GM13976 (cell line): Measurements from ENCODE around the gene DPH7.

Experiments used
- DNase-seq: peaks from one replicate; pipeline ENCODE4 v3.0.0; 2012; ENCODE audit warnings: low spot score
- CTCF ChIP-seq: IDR thresholded peaks from 2 replicates; pipeline ENCODE4 v1.5.1; 2012; ENCODE audit warnings: borderline replicate concordance, mild to moderate bottlenecking; ENCODE audit not compliant: insufficient read depth; ENCODE audit errors: extremely low read depth, missing control alignments, control extremely low read depth
- in situ Hi-C: fragments of 300-500 bp; cut with MboI; formaldehyde crosslinking; loops from one replicate; pipeline ENCODE4 v1.12.0; 2022; ENCODE audit warnings: low sequenced_read_pairs, mixed read lengths, inconsistent platforms; ENCODE audit not compliant: unreplicated experiment

DPH7 gene

DNA sequence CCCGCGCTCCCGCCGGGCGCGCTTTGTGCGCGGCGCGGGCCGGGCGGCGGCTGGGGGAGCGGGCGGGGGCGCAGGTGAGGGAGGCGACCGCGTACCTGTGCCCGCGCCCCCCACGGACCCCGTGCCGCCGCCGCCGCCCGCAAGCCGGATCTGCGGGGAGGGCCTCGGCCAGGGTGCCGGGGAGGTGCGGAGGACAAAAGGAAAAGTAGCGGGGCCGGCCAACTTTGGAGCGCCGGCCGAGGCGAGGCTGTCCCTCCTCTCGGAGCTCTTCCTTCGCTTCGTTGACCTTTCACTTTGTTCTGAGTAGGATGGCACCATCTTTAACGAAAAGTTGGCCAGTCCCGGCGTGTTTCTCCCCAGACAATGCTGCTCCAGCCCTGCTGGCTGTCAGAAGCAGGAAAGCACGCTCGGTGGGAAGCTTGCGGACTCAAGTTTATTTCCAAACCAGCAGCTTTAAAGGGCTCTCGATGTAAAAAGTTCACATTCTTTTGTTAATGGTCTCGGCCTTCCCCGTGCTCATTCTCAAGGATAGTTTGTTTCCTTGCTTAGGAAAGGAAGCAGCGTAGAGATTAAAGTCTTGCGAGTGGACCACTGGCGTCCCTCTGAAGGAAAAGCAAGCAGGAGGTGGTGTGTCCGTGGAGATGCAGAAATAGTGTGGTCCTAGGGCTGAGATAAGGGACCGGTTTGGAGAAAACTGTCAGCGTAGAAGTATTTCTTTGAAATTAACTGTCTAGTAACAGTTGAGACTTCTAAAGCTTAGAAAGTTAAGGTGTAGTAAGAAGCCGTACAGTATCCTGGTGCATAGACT lies 40.7 kb upstream of the DPH7 start:
- peak; percentile 66 for DNase-seq
- in situ Hi-C loops: no loop called here
- TF ChIP-seq CTCF: no peak

- in situ Hi-C loops: no loop called here
- no peak for TF ChIP-seq CTCF
- DNase-seq: peak; percentile 99
Observed at GRCh38 chr9:137618105-137619067, 39.7 kb upstream of the DPH7 start, which contains the start of gene EHMT1. Gene EHMT1, plus strand, starts transcription at chr9:137619005. Its CDS starts 24 bp downstream, at chr9:137619029.

DNA sequence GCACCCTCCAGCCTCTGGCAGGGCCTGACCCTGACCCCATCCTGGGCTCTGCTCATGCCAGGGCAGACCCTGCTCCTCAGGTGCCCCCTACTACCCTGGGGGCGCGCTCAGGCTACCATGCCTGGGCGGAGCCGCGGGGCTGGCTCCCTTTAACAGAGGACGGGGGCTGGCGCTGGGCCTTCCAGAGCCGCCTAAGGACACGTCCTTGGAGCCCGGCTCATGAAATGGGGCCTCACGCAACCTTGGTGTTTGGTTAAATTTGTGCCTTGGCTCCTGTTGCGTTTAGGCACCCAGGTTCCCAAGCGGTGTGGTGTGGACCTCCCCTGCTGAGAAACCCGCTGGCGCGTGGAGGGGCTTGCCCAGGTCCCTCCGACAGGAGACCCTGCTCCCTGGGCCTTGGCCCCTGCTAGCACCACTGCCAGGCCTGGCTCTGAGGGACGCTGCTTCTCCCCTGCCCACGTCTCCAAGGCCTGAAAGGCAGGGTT lies 36.7 kb upstream of the DPH7 start:
- TF ChIP-seq CTCF: no peak
- in situ Hi-C loops: no loop called here
- no peak for DNase-seq

- DNase-seq: no peak
- in situ Hi-C loops: no loop called here
- no peak for TF ChIP-seq CTCF
Observed at GRCh38 chr9:137614631-137615386, 36.1 kb upstream of the DPH7 start.

DNA sequence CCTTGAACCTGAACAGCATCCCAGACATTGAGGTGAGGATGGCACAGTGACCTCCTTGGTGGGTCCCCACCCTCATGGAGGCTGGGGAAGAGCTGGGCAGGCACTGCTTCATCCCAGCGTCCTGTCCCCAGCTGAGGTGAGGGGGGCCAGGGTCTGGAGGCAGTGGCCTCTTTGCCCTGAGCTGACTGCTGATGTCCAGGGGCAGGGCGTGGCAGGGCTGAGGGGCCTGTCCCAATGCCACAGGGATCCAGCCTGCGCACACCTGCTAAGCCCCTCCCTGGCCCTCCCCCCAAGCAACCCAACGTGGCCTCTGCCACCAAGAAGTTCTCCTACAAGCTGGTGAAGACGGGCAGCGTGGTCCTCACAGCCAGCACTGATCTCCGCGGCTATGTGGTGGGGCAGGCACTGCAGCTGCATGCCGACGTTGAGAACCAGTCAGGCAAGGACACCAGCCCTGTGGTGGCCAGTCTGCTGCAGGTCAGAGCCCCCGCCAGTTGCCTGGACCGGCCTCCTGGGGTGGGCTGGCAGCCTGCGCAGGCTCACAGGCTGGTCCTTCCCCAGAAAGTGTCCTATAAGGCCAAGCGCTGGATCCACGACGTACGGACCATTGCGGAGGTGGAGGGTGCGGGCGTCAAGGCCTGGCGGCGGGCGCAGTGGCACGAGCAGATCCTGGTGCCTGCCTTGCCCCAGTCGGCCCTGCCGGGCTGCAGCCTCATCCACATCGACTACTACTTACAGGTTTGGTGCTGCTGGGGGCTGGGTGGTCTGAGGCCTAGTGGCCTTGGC lies 35.2 kb upstream of the DPH7 start:
- in situ Hi-C loops: no loop called here
- DNase-seq: no peak
- no peak for TF ChIP-seq CTCF
